Endometrium (tissue), 2 donors: ENCODE data around the gene RGS3.
A peak's percentile ranks its signal among the peaks of the same experiment; 100 is the strongest.

ENCODE experiments used
- FAIRE-seq: peaks from 2 replicates; lab custom pipeline; 2012; peaks lifted over from hg19 to GRCh38; lab: Jason Lieb, UNC
- donor health status: control.
- donor health status: control.

RGS3 gene

DNA sequence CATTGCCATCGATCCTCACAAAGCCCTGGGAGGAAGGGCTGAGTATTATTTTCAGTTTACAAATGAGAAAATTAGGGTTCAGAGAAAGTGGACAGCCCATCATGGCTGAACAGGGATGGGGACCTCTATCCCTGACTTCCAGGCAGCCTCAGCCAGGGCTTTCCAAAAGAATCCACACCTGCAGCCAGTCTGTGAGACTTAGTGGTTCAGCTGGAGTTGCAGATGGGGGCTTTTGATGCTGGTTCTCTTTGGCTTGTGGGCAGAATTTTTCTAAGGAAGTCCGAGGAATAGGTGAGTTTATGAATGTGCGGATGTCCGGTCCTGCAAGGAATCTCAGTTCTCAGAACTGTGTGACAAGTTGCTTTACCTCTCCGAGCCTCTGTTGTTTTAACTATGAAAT, 138.1 kb downstream of the RGS3 start:
- FAIRE-seq = no peak

DNA sequence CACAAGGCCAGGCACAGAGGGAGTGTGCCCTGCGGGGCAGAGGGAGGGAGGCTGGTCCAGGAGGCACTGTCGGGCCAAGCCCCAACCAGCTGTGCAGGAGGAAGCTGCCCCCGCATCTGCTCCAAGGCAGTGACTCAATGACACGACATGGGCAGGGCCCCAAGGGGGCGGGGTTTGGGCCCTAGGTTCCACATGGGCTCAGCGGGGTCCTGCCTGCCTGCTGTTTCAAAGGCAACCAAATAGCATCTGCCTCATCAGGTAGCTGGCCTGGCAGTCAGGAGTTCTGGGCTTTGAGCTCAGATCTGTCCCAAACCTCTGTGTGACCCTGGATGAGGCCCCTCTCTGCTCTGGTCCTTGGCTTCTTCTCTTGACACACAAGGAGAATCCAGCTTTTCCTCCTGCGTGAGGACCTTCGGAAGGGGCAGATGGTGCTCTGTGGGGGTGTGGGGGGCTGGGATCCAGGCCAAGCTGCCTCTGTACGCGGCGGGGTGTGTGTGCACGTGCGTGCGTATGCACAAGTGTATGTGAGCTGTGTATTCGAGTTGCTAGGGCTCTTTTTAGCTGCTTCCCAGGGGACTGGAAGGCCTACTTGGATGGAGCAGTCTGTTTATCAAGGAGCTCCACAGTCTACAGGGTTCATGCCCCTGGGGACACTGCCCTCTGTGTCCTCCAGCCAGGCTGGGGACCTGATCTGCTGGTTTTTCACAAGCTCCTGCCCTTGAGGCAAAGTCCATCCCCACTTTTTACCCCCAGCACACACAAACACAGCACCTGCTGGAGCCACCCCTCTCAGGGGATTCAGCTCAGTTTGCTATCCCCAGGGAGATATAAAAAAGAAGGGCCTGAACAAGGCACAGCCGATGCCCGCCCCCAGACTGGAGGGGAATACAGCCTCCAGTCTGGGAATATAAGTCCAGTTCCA, 138.9 kb downstream of the RGS3 start:
- FAIRE-seq = no peak

DNA sequence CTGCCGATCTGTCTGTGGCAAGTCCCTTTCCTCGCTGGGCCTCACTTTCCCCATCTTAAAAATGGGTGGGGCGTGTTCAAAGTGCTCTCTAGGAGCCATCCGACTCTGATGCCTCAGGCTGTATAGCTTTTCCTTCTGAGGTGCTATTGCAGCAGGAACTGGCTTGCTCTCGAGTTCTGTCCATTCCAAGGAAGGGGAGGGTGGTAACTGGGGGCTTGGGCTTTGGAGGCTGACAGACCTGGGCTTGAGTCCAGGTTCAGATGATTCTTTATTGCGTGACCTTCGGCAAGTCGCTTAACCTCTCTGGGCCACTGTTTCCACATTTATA, 139.5 kb downstream of the RGS3 start:
- FAIRE-seq = no peak

DNA sequence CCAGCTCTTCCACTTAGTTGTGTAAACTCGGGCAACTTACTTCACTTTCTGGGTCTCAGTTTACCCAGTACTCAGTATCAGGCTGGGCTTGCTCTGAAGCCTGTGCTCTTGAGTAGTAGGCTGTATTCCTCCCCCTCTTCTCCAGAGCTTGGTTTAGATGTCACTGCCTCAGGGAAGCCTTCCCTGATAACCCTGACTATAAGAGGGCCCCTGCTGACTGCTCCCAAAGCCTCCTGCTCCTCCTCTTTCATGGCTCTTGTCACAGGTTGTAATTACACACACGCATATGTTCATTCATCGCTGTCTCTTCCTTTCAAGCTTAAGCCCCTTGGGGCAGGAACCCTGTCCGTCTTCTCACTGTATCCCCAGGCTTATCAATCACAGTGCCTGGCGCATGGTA, 140.2 kb downstream of the RGS3 start:
- FAIRE-seq = no peak

DNA sequence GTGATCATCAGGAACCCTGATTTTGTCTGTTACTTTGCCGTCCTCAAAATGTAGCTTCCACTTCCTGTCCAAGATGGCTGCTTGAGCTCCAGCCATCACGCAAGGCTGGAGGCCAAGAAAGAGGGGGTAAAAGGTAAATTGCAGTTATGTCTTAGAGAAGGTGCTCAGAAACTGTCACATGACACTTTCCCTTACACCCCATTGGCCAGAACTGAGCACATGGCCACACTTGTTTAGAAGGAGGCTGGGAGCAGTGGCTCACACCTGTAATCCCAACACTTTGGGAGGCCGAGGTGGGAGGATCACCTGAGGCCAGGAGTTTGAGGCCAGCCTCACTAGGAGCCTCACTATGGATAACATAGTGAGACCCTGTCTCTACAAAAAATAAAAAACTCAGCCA, 140.9 kb downstream of the RGS3 start:
- no peak for FAIRE-seq

DNA sequence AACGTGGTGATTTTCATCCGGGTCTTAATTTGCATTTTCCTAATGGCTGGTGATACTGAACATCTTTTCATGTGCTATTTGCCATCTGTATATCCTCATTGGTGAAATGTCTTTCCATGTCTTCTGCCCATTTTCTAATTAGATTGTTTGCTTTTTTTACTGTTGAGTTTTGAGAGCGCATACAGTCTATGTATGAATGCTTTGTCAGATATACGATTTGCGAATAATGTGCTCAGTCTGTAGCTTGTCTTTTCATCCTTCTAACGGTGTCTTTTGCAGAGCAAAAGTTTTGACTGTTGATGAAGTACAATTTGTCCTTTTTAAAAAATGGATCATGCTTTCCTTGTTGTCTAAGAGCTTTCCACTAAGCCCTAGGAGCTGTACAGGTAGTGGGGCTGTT, 143.0 kb downstream of the RGS3 start:
- FAIRE-seq = no peak

DNA sequence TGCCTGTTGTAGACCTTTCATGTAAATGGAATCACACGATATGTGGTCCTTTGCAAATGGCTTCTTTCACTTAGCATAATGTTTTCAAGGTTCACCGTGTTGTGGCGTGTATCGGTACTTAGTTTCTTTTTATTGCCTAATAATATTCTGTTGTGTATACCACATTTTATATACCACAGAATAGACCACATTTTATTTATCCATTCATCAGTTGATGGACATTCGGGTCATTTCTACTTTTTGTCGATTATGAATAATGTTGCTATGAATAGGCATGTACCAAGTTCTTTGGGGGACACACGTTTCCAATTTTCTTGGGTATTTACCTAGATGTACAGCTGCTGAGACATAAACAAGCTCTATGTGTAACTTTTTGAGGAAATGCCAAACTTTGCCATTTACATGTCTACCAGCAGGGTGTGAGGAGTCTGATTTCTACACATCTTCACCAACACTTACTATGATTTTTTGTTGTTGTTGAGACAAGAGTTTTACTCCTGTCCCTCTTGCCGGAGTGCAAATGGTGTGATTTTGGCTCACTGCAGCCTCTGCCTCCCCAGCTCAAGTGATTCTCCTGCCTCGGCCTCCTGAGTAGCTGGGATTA, 144.7 kb downstream of the RGS3 start:
- no peak for FAIRE-seq

DNA sequence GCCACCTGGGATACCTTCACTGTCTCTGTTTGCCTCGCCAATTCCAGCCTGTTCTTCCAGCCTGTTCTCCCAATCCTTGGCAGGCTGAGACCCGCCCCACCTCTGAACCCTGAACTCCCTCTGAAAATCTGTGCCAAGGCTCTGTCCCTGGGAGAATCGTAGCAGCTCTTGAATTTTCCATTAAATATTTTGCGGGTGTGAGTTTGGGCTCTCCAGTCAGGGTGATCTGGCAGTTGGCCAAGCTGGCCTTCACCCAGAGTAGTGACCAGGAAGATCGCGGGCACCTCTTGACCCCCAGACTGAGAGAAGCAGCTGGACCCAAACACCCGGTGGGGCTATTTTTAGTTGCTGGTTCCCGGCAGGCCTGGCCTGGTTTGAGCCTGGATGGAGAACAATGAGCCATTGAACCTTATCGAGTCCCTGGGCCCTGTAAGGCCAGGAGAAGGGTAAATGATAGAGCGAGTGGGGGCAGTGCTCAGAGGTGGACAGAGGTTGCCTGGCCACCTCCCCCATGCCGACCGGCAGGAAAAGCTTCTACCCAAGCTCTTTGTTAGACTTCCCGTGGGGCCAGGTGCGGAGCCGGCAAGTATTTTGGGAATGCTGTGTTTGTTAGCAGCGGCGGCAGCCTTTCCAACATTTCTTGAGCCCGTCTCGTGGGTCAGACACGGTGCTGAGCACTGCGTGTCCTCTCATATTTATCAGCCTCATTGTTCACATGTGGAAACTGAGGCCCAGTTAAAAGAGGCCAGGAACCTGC, 146.2 kb downstream of the RGS3 start:
- FAIRE-seq = no peak

DNA sequence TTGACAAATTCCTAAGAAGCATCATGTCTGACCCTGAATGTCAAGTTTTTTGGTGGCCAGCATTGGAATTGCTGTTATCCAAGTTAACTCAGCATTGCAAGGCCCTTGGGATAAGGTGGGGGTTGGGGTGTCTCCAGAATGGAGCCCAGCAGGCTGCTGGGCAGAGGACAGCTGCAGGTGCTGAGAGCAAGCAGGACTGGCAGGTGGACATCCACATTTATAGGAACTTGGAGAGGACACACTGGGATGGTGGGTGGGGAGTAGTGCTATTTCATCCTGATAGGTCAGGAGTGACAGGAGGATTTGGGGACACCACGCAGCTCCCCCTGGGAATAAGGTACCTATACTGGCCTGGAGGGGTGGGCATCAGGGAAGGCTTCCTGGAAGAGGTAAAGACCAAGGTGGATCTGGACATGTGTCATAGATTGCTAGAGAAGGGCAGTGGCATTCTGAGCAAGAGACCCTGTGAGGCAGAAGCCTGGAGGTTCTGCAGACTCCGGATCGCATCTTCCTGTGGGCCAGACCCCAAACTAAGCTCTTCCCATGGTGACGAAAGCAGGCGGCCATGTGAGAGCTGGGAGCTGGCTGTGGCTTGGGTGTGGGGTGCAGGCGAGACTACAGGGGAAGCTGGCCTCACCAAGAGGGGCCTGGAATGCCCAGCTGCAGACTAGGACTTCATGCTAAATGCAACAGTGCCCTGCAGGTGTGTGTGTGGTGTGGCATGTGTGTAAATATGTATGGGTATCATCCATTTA, 148.1 kb downstream of the RGS3 start:
- no peak for FAIRE-seq

DNA sequence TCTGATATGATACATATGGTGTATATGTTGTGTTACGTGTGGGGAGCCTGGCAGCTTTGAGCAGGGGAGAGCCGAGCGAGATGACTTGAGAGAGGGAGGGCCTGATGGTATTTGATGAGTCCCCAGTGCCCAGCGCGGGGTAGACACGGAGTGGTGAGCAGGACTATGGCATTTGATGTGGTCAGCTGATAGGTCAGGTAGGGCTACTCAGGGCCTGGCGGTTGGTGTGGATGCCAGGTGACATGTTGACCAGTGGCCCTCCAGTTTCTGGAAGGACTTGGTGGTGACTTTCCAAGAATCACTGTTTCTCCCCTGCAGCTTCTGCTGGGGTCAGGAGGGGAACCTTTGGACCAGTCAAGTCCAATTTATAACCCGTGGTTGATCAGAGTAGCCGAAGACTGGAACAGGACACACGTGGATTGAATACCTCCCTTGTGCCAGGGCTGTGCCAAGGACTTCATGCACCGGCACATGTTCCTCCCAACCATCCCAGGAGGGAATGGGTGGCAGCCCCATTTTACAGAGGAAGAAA, 148.8 kb downstream of the RGS3 start:
- FAIRE-seq = no peak

DNA sequence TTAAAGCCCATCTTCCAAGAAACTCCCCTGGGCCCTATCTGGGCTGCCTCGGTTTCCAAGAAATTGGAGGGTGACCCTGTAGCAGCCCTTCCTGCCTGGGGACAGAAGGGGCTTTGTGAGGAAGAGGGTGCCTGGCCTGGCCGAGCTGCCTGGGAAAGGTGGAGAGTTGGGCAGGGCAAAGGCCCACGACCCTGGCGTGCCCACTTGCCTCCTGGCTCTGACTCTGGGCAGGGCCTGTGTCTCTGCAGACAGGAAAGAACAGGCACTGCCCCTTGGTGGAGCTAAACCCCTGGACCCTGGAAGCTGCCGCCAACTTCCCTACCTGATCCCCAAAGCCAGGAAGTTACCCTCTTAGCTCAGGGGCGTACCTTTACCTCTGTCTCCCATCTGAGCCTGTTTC, 149.3 kb downstream of the RGS3 start:
- no peak for FAIRE-seq

DNA sequence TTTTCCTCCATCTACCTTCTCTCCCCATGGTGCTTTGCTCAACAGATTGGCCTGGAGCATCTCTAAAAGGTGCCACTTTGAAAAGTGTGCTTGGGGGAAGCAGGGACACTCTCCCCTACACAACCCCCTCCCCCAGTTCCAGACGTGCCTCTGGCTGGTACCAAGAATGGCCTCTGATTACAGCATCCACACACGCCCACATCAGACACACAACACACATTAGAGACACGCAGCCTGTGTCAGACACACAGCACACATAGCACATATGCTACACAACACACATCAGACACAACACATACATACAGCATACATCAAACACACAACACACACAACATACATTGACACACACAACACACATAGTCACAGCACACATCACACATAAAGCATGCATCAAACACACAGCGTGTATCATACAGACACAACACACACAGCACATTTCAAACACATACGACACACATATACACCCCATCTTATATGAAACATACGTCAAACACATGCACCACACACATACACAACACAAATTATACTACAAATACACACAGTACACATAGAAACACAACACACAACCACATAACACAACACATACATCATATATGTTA, 150.4 kb downstream of the RGS3 start:
- FAIRE-seq = no peak

DNA sequence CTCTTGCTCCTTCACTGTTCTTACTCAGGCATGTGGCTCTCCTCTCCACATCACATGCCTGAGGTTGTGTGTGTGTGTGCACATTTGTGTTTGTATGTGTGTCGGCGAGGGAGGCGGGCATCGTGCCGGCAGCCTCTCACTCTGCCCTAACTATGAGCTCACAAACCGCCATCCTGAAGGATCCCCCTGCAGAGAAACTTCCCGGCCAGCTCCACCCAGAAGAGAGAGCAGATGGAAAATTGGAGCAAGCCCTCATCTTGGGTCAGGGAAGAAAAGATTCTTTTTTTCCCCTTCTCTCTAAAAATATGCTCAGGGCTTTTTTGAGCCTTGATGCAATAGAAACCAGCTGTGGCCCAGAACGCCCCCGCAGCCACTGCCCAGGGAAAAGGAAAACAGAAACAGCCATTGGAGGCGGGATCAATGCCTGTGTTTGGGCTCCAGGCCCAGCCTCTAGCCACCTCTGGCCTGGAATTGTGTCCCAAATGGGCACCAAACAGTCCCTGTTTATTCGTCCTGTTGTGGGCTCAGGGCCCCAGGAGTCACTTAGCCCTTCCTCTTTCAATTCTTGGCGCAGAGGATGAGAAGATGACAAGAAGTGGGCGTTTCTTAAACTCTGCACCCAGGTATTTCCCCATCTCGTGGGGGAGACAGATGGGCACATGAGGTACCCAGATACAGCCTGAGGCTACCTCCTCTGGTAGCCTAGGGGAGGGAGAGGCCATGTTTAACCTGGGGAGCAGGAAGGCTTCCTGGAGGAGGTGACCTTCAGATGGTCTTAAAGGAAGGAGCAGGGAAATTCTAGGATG, 151.5 kb downstream of the RGS3 start:
- FAIRE-seq = peak; percentile 83

DNA sequence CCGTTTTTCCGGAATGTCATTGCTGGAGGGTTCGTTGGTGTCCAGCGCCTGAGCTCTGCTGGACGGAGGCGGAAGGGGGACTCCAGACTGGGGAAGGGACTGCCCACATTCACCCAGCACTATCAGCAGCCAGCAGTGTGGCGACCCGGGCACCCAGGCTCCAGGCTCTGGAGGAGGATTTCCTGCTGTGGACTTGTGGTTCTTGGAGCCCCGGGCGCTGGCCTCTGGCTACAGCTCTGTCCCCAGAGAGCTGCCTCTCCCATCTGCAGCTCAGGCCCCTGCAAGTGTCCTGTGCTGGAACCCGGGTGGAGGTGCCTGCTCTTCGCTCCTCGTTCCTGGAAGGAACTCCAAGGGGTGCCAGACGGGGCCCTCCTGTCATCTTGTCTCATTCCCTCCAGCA, 152.6 kb downstream of the RGS3 start:
- FAIRE-seq = no peak

DNA sequence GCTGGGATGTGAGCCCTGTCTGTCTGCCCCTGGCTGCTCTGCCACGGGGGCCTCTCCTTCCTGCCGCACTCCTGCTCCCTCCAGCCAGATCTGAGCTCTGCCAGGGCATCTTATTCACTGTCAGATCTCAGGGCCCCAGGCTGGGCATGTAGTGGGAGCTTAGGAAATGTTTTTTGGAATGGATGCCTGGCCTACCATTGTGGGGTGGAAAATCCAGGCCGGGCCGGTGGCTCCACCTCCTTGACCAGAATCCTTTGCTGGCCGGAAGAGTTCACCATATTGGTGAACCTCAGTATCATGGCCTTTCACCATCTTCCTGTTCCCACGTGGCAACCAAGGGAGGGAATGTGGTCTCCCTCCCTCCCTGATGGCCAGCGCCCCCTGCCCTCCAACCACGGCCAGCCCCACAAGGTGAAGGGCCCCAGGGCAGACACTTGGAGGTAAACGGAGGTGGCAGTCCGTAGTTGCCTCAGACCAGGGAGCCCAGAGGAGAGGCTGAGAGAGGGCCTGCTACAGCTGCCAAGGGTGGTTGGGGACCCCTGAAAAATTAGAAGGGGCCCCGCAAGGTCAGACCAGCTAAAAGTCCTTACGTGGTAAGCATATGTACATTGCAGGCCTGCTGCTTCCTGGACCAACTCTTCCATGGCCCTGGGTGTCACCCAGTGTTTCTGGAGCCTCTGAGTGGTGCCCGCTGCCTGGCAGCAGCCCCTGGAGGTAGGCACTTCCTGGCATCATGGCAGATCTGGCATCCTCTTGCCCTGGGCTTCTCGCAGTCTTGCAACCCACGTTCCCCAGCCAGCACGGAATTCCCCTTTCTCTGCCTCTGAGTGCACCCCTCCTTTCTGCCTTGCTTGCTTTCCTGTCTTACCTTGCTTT, 153.3 kb downstream of the RGS3 start:
- FAIRE-seq = no peak

DNA sequence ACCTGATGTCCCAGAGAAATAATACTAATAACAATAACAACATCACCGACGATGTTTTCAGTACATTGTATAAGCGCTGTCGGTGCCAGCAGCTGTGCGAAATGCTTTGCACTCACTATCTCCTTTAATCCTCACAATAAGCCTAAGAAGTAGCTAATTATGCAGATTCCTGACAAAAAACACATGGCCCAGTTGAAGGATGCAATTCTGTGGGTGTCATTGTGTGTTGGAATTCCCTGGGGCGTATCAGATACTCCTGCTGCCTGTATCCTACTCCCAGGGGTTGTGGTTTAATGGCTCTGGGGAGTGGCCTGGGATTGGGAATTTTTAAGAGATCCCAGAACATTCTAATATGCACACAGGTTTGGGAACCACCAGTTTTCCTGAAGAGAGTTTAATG, 154.0 kb downstream of the RGS3 start:
- peak; percentile 55 for FAIRE-seq

DNA sequence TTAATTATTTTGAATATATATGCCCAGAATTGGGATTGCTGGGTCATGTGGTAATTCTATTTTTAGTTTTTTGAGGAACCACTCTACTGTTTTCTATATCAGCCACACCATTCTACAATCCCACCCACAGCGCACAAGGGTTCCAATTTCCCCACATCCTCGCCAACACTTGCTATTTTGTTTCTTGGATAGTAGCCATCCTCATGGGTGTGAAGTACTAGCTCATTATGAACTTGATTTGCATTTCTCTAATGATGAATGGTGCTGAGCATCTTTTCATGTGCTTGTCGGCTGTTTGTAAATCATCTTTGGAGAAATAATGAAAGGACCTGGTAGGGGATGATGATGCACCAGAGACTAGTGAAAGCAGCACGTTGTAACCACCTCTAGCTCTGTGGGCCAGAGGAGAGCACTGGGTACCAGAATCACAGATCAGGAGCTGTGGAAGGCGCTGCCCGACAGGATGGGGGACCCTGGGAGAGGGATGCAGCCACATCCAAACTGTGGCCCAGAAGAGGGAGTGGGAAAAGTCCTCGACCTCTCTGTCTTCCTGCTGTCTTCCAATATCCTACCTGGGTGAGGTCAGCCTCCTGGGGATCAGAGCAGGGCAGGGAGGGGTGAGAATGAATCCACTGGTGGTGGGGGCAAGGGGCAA, 155.4 kb downstream of the RGS3 start:
- no peak for FAIRE-seq

DNA sequence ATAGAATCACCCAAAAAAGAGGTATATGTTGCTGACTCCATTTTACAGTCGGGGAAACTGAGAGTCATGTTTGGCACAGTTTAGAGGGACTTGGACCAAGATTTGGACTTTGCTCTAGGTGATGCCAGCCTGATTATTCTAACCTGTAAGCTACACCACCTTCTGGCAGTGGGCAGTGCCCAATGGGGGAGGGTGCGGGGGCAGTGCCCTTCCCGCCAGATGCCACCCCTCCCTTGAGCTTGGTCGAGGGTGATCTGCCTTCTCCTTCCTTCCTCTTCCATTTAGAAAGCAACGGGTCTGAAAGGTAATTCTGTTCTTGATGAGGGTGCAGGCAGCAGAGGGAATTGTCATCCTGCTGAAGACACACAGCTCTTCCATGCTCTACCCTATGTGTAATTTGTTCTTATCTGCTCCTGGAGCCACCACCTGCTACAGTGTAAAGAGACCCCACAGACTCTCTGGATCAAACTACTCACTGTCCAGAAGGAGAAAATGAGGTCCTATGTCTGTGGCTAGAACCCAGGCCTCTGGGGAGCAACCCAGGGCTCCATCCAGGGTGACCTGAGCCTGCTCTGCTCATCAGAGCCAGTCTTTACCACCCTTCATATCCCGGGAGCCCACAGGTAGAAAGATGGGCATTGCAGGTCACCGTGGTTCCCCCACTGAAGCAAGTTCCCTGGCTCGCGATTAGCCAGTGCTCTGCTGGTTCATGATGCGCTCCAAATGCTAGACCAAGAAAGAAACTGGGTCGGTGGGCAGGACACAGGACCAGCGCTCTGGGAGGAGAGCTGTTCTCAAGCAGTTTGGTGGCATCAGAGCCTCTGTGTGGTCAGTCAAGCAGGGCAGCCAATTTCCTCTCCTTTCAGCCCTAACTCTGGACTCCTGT, 156.2 kb downstream of the RGS3 start:
- no peak for FAIRE-seq
